H1 (cell line): ENCODE results near the gene IRGC. TPM values are rescaled to one million over a fixed set of nuclear protein-coding genes. Genes with fewer than 3 reads are reported as not detected.

Source experiments
- BCL11A ChIP-seq, 2 experiments: IDR thresholded peaks; one replicate each; pipeline ENCODE4 v1.6.1; 2011; ENCODE audit warnings: low read depth in 2 of 2, low read length in 2 of 2, mild to moderate bottlenecking in 2 of 2
- CEBPB ChIP-seq: IDR thresholded peaks from 2 replicates; pipeline ENCODE4 v1.6.1; 2012; ENCODE audit warnings: low read depth, low read length
- CHD2 ChIP-seq: IDR thresholded peaks from 2 replicates; pipeline ENCODE4 v1.6.1; 2012; ENCODE audit warnings: low read length, improper control_type of control experiment
- CHD7 ChIP-seq: fragments of 300-600 bp; sonication (generic); IDR thresholded peaks from 2 replicates; pipeline ENCODE4 v1.7.1; 2012; ENCODE audit warnings: low read length, moderate library complexity, mild to moderate bottlenecking, inconsistent platforms; ENCODE audit not compliant: insufficient replicate concordance
- CTBP2 ChIP-seq: IDR thresholded peaks from 2 replicates; pipeline ENCODE4 v1.7.0; 2011; ENCODE audit warnings: borderline replicate concordance, mild to moderate bottlenecking, moderate library complexity, mixed read lengths, low read length; ENCODE audit not compliant: insufficient read depth, insufficient read length
- JUN ChIP-seq: IDR thresholded peaks from 2 replicates; pipeline ENCODE4 v1.6.1; 2011; ENCODE audit warnings: low read depth, mild to moderate bottlenecking, improper control_type of control experiment, low read length
- JUND ChIP-seq: IDR thresholded peaks from 2 replicates; pipeline ENCODE4 v1.6.1; 2011; ENCODE audit warnings: mild to moderate bottlenecking, improper control_type of control experiment, low read length
- KDM5A ChIP-seq: fragments of 200-600 bp; IDR thresholded peaks from 2 replicates; pipeline ENCODE4 v1.7.1; 2012; ENCODE audit warnings: mild to moderate bottlenecking, low read length, inconsistent platforms, mixed read lengths
- POU5F1 ChIP-seq: IDR thresholded peaks from 2 replicates; pipeline ENCODE4 v1.6.1; 2011; ENCODE audit warnings: low read depth, mild to moderate bottlenecking, low read length, moderate library complexity
- SRF ChIP-seq: IDR thresholded peaks from 2 replicates; pipeline ENCODE4 v1.6.1; 2011; ENCODE audit warnings: mild to moderate bottlenecking, low read depth, low read length, moderate library complexity
- YY1 ChIP-seq: IDR thresholded peaks from 2 replicates; pipeline ENCODE4 v1.6.1; 2011; ENCODE audit warnings: low read depth, mild to moderate bottlenecking, low read length
- polyA plus RNA-seq, 7 experiments: library from polyadenylated mRNA; depleted of rRNA in 3 of 7; stranded (reverse) in 5 of 7; unstranded in 2 of 7; fragments of >200 nt in 5 of 7; fragments of 200-250 nt in 2 of 7; gene quantifications; 1 replicate in 5 of 7; 2 replicates in 1 of 7; 4 replicates in 1 of 7; pipeline versions ENCODE4 v1.2.1 to v1.2.3, GENCODE V29; 2011 to 2013; ENCODE audit warnings: missing spikeins in 2 of 7, mixed read lengths in 2 of 7
- total RNA-seq: library from RNA; stranded (reverse); fragmentation: NEBNext Ultra II Directional; extraction: Animal tissue kit (Norgen Biotek cat#: 25700); gene quantifications from 2 replicates; pipeline ENCODE4 v1.2.1, GENCODE V29; 2021

The IRGC gene
- total and polyA plus RNA-seq, 2 of the 8 experiments (the other 6 are each of a cell fraction or from before 2014, with no cell fraction given), result not detected

DNA sequence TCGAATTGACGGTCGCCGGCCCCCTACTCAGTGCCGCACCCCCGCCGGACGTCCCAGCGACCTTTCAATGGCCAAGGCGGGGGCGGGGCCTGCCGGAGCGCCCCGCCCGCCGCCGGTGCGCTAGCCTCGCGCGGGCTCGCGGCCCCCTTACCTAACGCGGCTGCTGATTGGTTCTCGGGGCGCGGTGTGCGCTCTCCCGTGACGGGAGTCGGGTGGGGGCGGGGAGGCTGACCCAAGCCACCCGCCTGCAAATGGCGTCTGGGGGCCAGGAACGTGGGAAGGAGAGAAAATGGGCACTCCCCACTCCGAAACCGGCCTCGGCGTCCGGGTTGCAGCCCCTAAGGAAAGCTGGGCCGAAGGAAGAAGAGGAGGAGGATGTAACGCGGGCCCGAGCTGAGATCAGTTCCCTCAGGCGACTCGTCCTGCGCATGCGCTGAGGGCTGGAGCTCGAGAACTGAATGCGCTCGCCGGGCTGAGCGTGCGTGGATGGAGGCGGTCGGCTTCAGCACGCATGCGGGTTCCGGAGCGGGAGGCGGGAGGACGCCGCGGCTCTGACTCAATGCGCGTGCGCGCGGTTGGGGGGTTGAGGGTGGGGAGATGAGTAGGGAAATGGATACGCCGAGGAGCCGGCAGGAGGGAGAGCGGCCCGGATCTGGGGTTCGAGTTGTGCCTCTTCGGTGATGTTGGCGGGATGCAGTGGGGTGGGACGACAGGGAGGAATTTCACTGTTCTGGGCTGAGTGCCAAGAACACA lies 38.8 kb downstream of the IRGC start, which contains the start of gene SMG9 (continued):
- TF ChIP-seq CHD7, result no peak
- TF ChIP-seq YY1, result peak; percentile 83; the same call in 1 of the 2 replicates
- TF ChIP-seq JUN, result no peak
- no peak for TF ChIP-seq SRF
- TF ChIP-seq KDM5A, result no peak
- no peak for TF ChIP-seq CTBP2
- TF ChIP-seq BCL11A (IDR thresholded peaks at IDR 0.05; ENCODE audit: low read depth in 2 of 2, low read length in 2 of 2), result no peak
- no peak for TF ChIP-seq JUND
- TF ChIP-seq CHD2, result 0 out of 2 replicates have a peak, but pooled peaks have one; percentile 60
- no peak for TF ChIP-seq CEBPB
- TF ChIP-seq POU5F1, result no peak
